DND-41 (cell line): Measurements from ENCODE around the gene POC1B.
"Not testable (repeated sequence)": the region's sequence is repeated elsewhere in the genome, so short reads cannot be mapped to it uniquely, and the experiment has no call there.

Source experiments
- CTCF ChIP-seq: IDR thresholded peaks from 2 replicates; pipeline ENCODE4 v1.5.1; 2012; ENCODE audit warnings: borderline replicate concordance, low read length, moderate library complexity, mild to moderate bottlenecking; ENCODE audit not compliant: poor library complexity, severe bottlenecking; ENCODE audit errors: extremely low read depth
- EZH2 ChIP-seq: IDR thresholded peaks from 3 replicates; pipeline ENCODE4 v1.6.1; 2012; ENCODE audit warnings: borderline replicate concordance, low read depth, mild to moderate bottlenecking, moderate library complexity, low read length, inconsistent platforms; ENCODE audit not compliant: severe bottlenecking

- TF ChIP-seq EZH2, result not testable (repeated sequence)
- TF ChIP-seq CTCF, result peak; percentile 26
Measured at GRCh38 chr12:89459279-89459678, 66.6 kb downstream of the POC1B start.
